ENCODE data around the gene KRTAP1-3.

Gene KRTAP1-3

GRCh38 chr17:41024697-41025096, 10.0 kb downstream of the KRTAP1-3 start:
- H3F3A ChIP-seq (ENCODE audit: insufficient read depth, low read length), result no peaks in the 10 kb centered on the region
- DNase-seq, result no peak
- no peak overlapping the region for H2AFZ ChIP-seq (ENCODE audit: low read length)
- no peak for TF ChIP-seq EZH2 (optimal IDR thresholded peaks at IDR 0.05; ENCODE audit: low read depth, low read length)
- no peak for TF ChIP-seq CTCF (IDR thresholded peaks at IDR 0.05; ENCODE audit: low read length)
- TF ChIP-seq EZH2phosphoT487 (IDR thresholded peaks at IDR 0.05; ENCODE audit: low read length), result no peak
- H3K4me1 ChIP-seq (ENCODE audit: low read length), result no peaks in the 10 kb centered on the region
- H3K9ac ChIP-seq (ENCODE audit: low read length), result no peak overlapping the region
- H3K9me3 ChIP-seq (replicated peaks; ENCODE audit: insufficient read depth, low read length), result no peaks in the 10 kb centered on the region
- no peaks in the 10 kb centered on the region for H3K27me3 ChIP-seq (replicated peaks; ENCODE audit: insufficient read depth, low read length)
- H4K20me1 ChIP-seq (ENCODE audit: insufficient read depth, low read length), result no peaks in the 10 kb centered on the region
- H3K4me2 ChIP-seq (ENCODE audit: low read depth, low read length), result no peak overlapping the region
- no peak overlapping the region for H3K27ac ChIP-seq (ENCODE audit: low read length)
- H3K79me2 ChIP-seq (ENCODE audit: low read length), result no peaks in the 10 kb centered on the region
- H3K4me3 ChIP-seq (ENCODE audit: low read length), result no peak overlapping the region
- no peaks in the 10 kb centered on the region for H3K36me3 ChIP-seq (replicated peaks; ENCODE audit: insufficient read depth, low read length)
- no peaks in the 10 kb centered on the region for H3K9me2 ChIP-seq (replicated peaks; ENCODE audit: insufficient read depth, low read length)

- no peak overlapping the region for H3K9ac ChIP-seq (ENCODE audit: low read length)
- no peaks in the 10 kb centered on the region for H3K9me3 ChIP-seq (replicated peaks; ENCODE audit: insufficient read depth, low read length)
- no peaks in the 10 kb centered on the region for H3K79me2 ChIP-seq (ENCODE audit: low read length)
- no peak overlapping the region for H2AFZ ChIP-seq (ENCODE audit: low read length)
- H3K9me2 ChIP-seq (replicated peaks; ENCODE audit: insufficient read depth, low read length), result no peaks in the 10 kb centered on the region
- H3K4me1 ChIP-seq (ENCODE audit: low read length), result no peaks in the 10 kb centered on the region
- no peak overlapping the region for H3K4me3 ChIP-seq (ENCODE audit: low read length)
- H3K27ac ChIP-seq (ENCODE audit: low read length), result no peak overlapping the region
- no peak for DNase-seq
- H3K4me2 ChIP-seq (ENCODE audit: low read depth, low read length), result no peak overlapping the region
- TF ChIP-seq EZH2 (optimal IDR thresholded peaks at IDR 0.05; ENCODE audit: low read depth, low read length) (no peak), CTCF (IDR thresholded peaks at IDR 0.05; ENCODE audit: low read length) (no peak)
- H3K36me3 ChIP-seq (replicated peaks; ENCODE audit: insufficient read depth, low read length), result no peaks in the 10 kb centered on the region
- no peaks in the 10 kb centered on the region for H3F3A ChIP-seq (ENCODE audit: insufficient read depth, low read length)
- no peaks in the 10 kb centered on the region for H4K20me1 ChIP-seq (ENCODE audit: insufficient read depth, low read length)
- H3K27me3 ChIP-seq (replicated peaks; ENCODE audit: insufficient read depth, low read length), result no peaks in the 10 kb centered on the region
Measured at GRCh38 chr17:41020336-41020735, 14.3 kb downstream of the KRTAP1-3 start.

GRCh38 chr17:41019415-41019814, 15.3 kb downstream of the KRTAP1-3 start:
- no peaks in the 10 kb centered on the region for H3F3A ChIP-seq (ENCODE audit: insufficient read depth, low read length)
- no peak overlapping the region for H3K27ac ChIP-seq (ENCODE audit: low read length)
- H3K4me2 ChIP-seq (ENCODE audit: low read depth, low read length), result no peak overlapping the region
- H4K20me1 ChIP-seq (ENCODE audit: insufficient read depth, low read length), result no peaks in the 10 kb centered on the region
- no peaks in the 10 kb centered on the region for H3K36me3 ChIP-seq (replicated peaks; ENCODE audit: insufficient read depth, low read length)
- H3K9ac ChIP-seq (ENCODE audit: low read length), result no peak overlapping the region
- no peaks in the 10 kb centered on the region for H3K27me3 ChIP-seq (replicated peaks; ENCODE audit: insufficient read depth, low read length)
- no peaks in the 10 kb centered on the region for H3K9me2 ChIP-seq (replicated peaks; ENCODE audit: insufficient read depth, low read length)
- no peak overlapping the region for H2AFZ ChIP-seq (ENCODE audit: low read length)
- no peak overlapping the region for H3K4me3 ChIP-seq (ENCODE audit: low read length)
- H3K79me2 ChIP-seq (ENCODE audit: low read length), result no peaks in the 10 kb centered on the region
- no peaks in the 10 kb centered on the region for H3K4me1 ChIP-seq (ENCODE audit: low read length)
- TF ChIP-seq EZH2 (optimal IDR thresholded peaks at IDR 0.05; ENCODE audit: low read depth, low read length), result no peak
- no peak for TF ChIP-seq CTCF (IDR thresholded peaks at IDR 0.05; ENCODE audit: low read length)
- TF ChIP-seq EZH2phosphoT487 (IDR thresholded peaks at IDR 0.05; ENCODE audit: low read length), result no peak
- H3K9me3 ChIP-seq (replicated peaks; ENCODE audit: insufficient read depth, low read length), result no peaks in the 10 kb centered on the region
- DNase-seq, result no peak

All from MM.1S (cell line).